SK-N-SH (cell line): ENCODE results near the gene RIN3. TPM values are rescaled to one million over a fixed set of nuclear protein-coding genes. Genes with fewer than 3 reads are reported as not detected.

Experiments used
- CTCF ChIA-PET: fragments of 300-600, 350-600 bp; formaldehyde crosslinking; extraction: SDS; loops from one replicate; lab custom pipeline; 2021; lab: Yijun Ruan, JAX
- POLR2A ChIA-PET: fragments of 350-600 bp; sonication (Branson Sonifier 250); formaldehyde crosslinking; extraction: SDS; loops from one replicate; lab custom pipeline; 2020; ENCODE audit warnings: antibody characterized with exemption, inconsistent platforms; lab: Yijun Ruan, JAX
- DNase-seq: peaks from one replicate; pipeline ENCODE4 v3.0.0; 2012
- H2AFZ ChIP-seq: fragments of 200-600 bp; sonication (generic); 2 replicates; pipeline ENCODE4 v1.8.1; 2016; ENCODE audit warnings: antibody characterized with exemption, mild to moderate bottlenecking, low read depth
- H3F3A ChIP-seq: fragments of 200-600 bp; sonication (generic); replicated peaks from 2 replicates; pipeline ENCODE3; 2016; ENCODE audit warnings: antibody characterized with exemption, mild to moderate bottlenecking; ENCODE audit not compliant: insufficient read depth
- H3K27ac ChIP-seq, 2 experiments: fragments of 200-500 bp in 1 of 2; fragments of 200-600 bp in 1 of 2; sonication (Bioruptor generic) in 1 of 2; sonication (generic), shearing (Covaris generic) in 1 of 2; 2 replicates each; pipeline versions ENCODE4 v1.5.1 to v1.6.1; 2014 to 2016; ENCODE audit warnings: low read depth in 2 of 2, inconsistent platforms in 1 of 2, low read length in 1 of 2, mild to moderate bottlenecking in 1 of 2, mixed read lengths in 1 of 2
- H3K27me3 ChIP-seq: fragments of 200-600 bp; sonication (generic), shearing (Covaris generic); 2 replicates; pipeline ENCODE4 v1.6.1; 2016; ENCODE audit warnings: mixed run types; ENCODE audit not compliant: insufficient read depth
- H3K36me3 ChIP-seq, 2 experiments: fragments of 200-500 bp in 1 of 2; fragments of 200-600 bp in 1 of 2; sonication (Bioruptor generic) in 1 of 2; sonication (generic) in 1 of 2; replicated peaks in 1 of 2; 2 replicates each; pipeline versions ENCODE3 to v1.5.1; 2014 to 2016; ENCODE audit warnings: low read length in 1 of 2, mild to moderate bottlenecking in 1 of 2; ENCODE audit not compliant: insufficient read depth in 2 of 2, control insufficient read depth in 1 of 2
- H3K4me1 ChIP-seq, 2 experiments: fragments of 200-500 bp in 1 of 2; fragments of 200-600 bp in 1 of 2; sonication (Bioruptor generic) in 1 of 2; sonication (generic), shearing (Covaris generic) in 1 of 2; 2 replicates each; pipeline versions ENCODE4 v1.5.1 to v1.6.1; 2014 to 2016; ENCODE audit warnings: low read depth in 1 of 2, low read length in 1 of 2, mixed run types in 1 of 2; ENCODE audit not compliant: insufficient read depth in 2 of 2, control insufficient read depth in 1 of 2
- H3K4me2 ChIP-seq: fragments of 200-600 bp; sonication (generic), shearing (Covaris generic); 2 replicates; pipeline ENCODE4 v1.6.1; 2017; ENCODE audit warnings: mixed run types
- H3K4me3 ChIP-seq, 2 experiments: fragments of 200-500 bp in 1 of 2; fragments of 200-600 bp in 1 of 2; sonication (Bioruptor generic) in 1 of 2; sonication (generic), shearing (Covaris generic) in 1 of 2; 2 replicates each; pipeline versions ENCODE4 v1.5.1 to v1.8.1; 2014 to 2016; ENCODE audit warnings: low read depth in 2 of 2, inconsistent platforms in 1 of 2, low read length in 1 of 2, mild to moderate bottlenecking in 1 of 2, mixed read lengths in 1 of 2, moderate library complexity in 1 of 2
- H3K79me2 ChIP-seq: fragments of 200-600 bp; sonication (generic); 2 replicates; pipeline ENCODE4 v1.8.1; 2017; ENCODE audit warnings: mild to moderate bottlenecking; ENCODE audit not compliant: insufficient read depth
- H3K9ac ChIP-seq: fragments of 200-600 bp; sonication (generic); 2 replicates; pipeline ENCODE4 v1.6.1; 2017; ENCODE audit warnings: mixed run types
- H3K9me2 ChIP-seq: fragments of 200-600 bp; sonication (generic); 2 replicates; pipeline ENCODE4 v1.6.1; 2017; ENCODE audit warnings: mixed run types
- H3K9me3 ChIP-seq: fragments of 200-600 bp; sonication (generic); 2 replicates; pipeline ENCODE4 v1.6.1; 2017; ENCODE audit warnings: mixed run types, mild to moderate bottlenecking, moderate library complexity
- H4K20me1 ChIP-seq: fragments of 200-600 bp; sonication (generic); 2 replicates; pipeline ENCODE4 v1.6.1; 2017; ENCODE audit warnings: mild to moderate bottlenecking, mixed run types; ENCODE audit not compliant: insufficient read depth
- CHD2 ChIP-seq: fragments of 150-350 bp; IDR thresholded peaks from 2 replicates; pipeline ENCODE4 v1.6.1; 2018; ENCODE audit warnings: low read length; ENCODE audit not compliant: partially characterized antibody
- CTCF ChIP-seq: fragments of 200-600 bp; sonication (generic); IDR thresholded peaks from 2 replicates; pipeline ENCODE4 v1.6.1; 2017; ENCODE audit warnings: antibody characterized with exemption, mild to moderate bottlenecking, moderate library complexity
- ELF1 ChIP-seq: IDR thresholded peaks from 2 replicates; pipeline ENCODE4 v1.4.0; 2012
- FOSL2 ChIP-seq: IDR thresholded peaks from 2 replicates; pipeline ENCODE4 v1.4.0; 2012; ENCODE audit warnings: low read depth, mild to moderate bottlenecking, moderate library complexity, borderline replicate concordance
- GABPA ChIP-seq: IDR thresholded peaks from 2 replicates; pipeline ENCODE4 v1.4.0; 2012; ENCODE audit warnings: low read depth, mild to moderate bottlenecking
- GATA2 ChIP-seq: sonication (generic); formaldehyde crosslinking; IDR thresholded peaks from 2 replicates; pipeline ENCODE4 v1.5.0; 2020; ENCODE audit warnings: mild to moderate bottlenecking, missing genetic modification reagents
- MXI1 ChIP-seq: IDR thresholded peaks from 2 replicates; pipeline ENCODE4 v1.6.1; 2012; ENCODE audit warnings: mild to moderate bottlenecking, low read depth, low read length, improper control_type of control experiment
- NFIC ChIP-seq: IDR thresholded peaks from 2 replicates; pipeline ENCODE4 v1.4.0; 2012; ENCODE audit warnings: borderline replicate concordance
- POLR2AphosphoS5 ChIP-seq: IDR thresholded peaks from 2 replicates; pipeline ENCODE4 v1.6.1; 2012; ENCODE audit warnings: low read depth, low read length
- RAD21 ChIP-seq: IDR thresholded peaks from 2 replicates; pipeline ENCODE4 v1.6.1; 2012; ENCODE audit warnings: mild to moderate bottlenecking, low read length
- SMC3 ChIP-seq: IDR thresholded peaks from 2 replicates; pipeline ENCODE4 v1.6.1; 2012; ENCODE audit warnings: low read depth, low read length, improper control_type of control experiment
- TAF1 ChIP-seq: IDR thresholded peaks from 2 replicates; pipeline ENCODE4 v1.6.1; 2012; ENCODE audit warnings: low read depth, mild to moderate bottlenecking, low read length, moderate library complexity, borderline replicate concordance
- TEAD4 ChIP-seq: IDR thresholded peaks from 2 replicates; pipeline ENCODE4 v1.4.0; 2012; ENCODE audit warnings: mild to moderate bottlenecking, borderline replicate concordance; ENCODE audit not compliant: insufficient read depth
- USF1 ChIP-seq: IDR thresholded peaks from 2 replicates; pipeline ENCODE4 v1.4.0; 2012; ENCODE audit warnings: low read depth, borderline replicate concordance
- ZBTB33 ChIP-seq: IDR thresholded peaks from 2 replicates; pipeline ENCODE4 v1.4.0; 2012; ENCODE audit warnings: low read depth, borderline replicate concordance
- WGBS: methylation state at CpG from one replicate; pipeline ENCODE4 v1.1.6; 2017; ENCODE audit warnings: low lambda C conversion rate; 5-methylcytosine and 5-hydroxymethylcytosine counted together
- polyA plus RNA-seq, 3 experiments: library from polyadenylated mRNA; depleted of rRNA; stranded (reverse); fragments of >200 nt; gene quantifications; 2 replicates each; pipeline ENCODE4 v1.2.3, GENCODE V29; 2012

The RIN3 gene
- polyA plus RNA-seq, 1 of the 3 experiments (the other 2 are of a cell fraction) = 12.4 TPM

- 42% methylated on average over 2 of the region's 2 CpGs for WGBS
- Histone ChIP-seq H2AFZ (no peak overlapping the region), H3K36me3 (peaks cover 0 to 26% of the 10 kb centered on the region in 2 experiments), H3K9me3 (no peaks in the 10 kb centered on the region), H4K20me1 (no peaks in the 10 kb centered on the region), H3K79me2 (no peaks in the 10 kb centered on the region), H3K4me1 (peaks cover 0 to 13% of the 10 kb centered on the region in 2 experiments; a peak in 2 of 4 replicates), H3K4me2 (no peak overlapping the region), H3K9ac (no peak overlapping the region), H3F3A (peaks cover 9% of the 10 kb centered on the region), H3K4me3 (no peak overlapping the region), H3K27ac (no peak overlapping the region)
- CTCF ChIA-PET = no interaction called here
- TF ChIP-seq POLR2AphosphoS5 (no peak), USF1 (no peak)
- TF ChIP-seq, all 33 proteins: peak for 0
- no peaks in the 10 kb centered on the region for H3K9me2 ChIP-seq
- DNase-seq = no peak
- POLR2A ChIA-PET = no interaction called here
- no peaks in the 10 kb centered on the region for H3K27me3 ChIP-seq
Observed at GRCh38 chr14:92590941-92591340, 77.4 kb downstream of the RIN3 start.

GRCh38 chr14:92591346-92591745 lies 77.8 kb downstream of the RIN3 start:
- no peak for TF ChIP-seq ELF1
- no peak for TF ChIP-seq SMC3
- no peak for TF ChIP-seq GABPA
- TF ChIP-seq ZBTB33 = no peak
- no peak for TF ChIP-seq GATA2 (CRISPR knock-in tag)
- H3K9me2 ChIP-seq = no peaks in the 10 kb centered on the region
- no peak overlapping the region for H3K9ac ChIP-seq
- no peaks in the 10 kb centered on the region for H4K20me1 ChIP-seq
- H3K4me2 ChIP-seq = no peak overlapping the region
- peaks cover 2% of the 10 kb centered on the region; the same call in 1 of the 2 replicates for H3K79me2 ChIP-seq
- H3K27me3 ChIP-seq = no peaks in the 10 kb centered on the region
- no peak overlapping the region for H2AFZ ChIP-seq
- H3K4me3 ChIP-seq = no peak overlapping the region
- ChIA-PET CTCF (no interaction called here), POLR2A (no interaction called here)
- no peak for DNase-seq
- no peaks in the 10 kb centered on the region for H3K9me3 ChIP-seq
- H3K36me3 ChIP-seq = peaks cover 0 to 26% of the 10 kb centered on the region in 2 experiments
- peaks cover 7% of the 10 kb centered on the region for H3F3A ChIP-seq
- H3K27ac ChIP-seq = no peak overlapping the region
- H3K4me1 ChIP-seq = peaks cover 0 to 13% of the 10 kb centered on the region in 2 experiments; a peak in 2 of 4 replicates

- Histone ChIP-seq H2AFZ (no peak overlapping the region), H3K9me2 (no peaks in the 10 kb centered on the region), H3K27me3 (no peaks in the 10 kb centered on the region), H3K79me2 (peaks cover 5% of the 10 kb centered on the region; the same call in 1 of the 2 replicates), H3F3A (peaks cover 9% of the 10 kb centered on the region), H4K20me1 (no peaks in the 10 kb centered on the region), H3K9me3 (no peaks in the 10 kb centered on the region), H3K36me3 (peaks cover 0 to 25% of the 10 kb centered on the region in 2 experiments), H3K27ac (no peak overlapping the region), H3K4me3 (no peak overlapping the region), H3K4me2 (no peak overlapping the region), H3K4me1 (peaks cover 0 to 7% of the 10 kb centered on the region in 2 experiments; a peak in 1 of 4 replicates), H3K9ac (no peak overlapping the region)
- ChIA-PET CTCF (interaction anchor here (0.9 to 1.2 kb wide), 2 partner anchors 61 to 92 kb away, joined by 3 read pairs; no protein-coding TSS in a partner anchor), POLR2A (no interaction called here)
- no peak for TF ChIP-seq NFIC
- no peak for TF ChIP-seq TAF1
- TF ChIP-seq CHD2 = no peak
- TF ChIP-seq TEAD4 = no peak
- no peak for TF ChIP-seq MXI1
- TF ChIP-seq CTCF = no peak
- no peak for TF ChIP-seq ELF1
- TF ChIP-seq FOSL2 = no peak
- no peak for TF ChIP-seq RAD21
- DNase-seq = no peak
- 64% methylated on average over 3 of the region's 3 CpGs for WGBS
Observed at GRCh38 chr14:92595267-92595666, 81.7 kb downstream of the RIN3 start.
